ENCODE results near the gene ACOX3.
"Not testable (repeated sequence)": the region's sequence is repeated elsewhere in the genome, so short reads cannot be mapped to it uniquely, and the experiment has no call there.

The ACOX3 gene

DNA sequence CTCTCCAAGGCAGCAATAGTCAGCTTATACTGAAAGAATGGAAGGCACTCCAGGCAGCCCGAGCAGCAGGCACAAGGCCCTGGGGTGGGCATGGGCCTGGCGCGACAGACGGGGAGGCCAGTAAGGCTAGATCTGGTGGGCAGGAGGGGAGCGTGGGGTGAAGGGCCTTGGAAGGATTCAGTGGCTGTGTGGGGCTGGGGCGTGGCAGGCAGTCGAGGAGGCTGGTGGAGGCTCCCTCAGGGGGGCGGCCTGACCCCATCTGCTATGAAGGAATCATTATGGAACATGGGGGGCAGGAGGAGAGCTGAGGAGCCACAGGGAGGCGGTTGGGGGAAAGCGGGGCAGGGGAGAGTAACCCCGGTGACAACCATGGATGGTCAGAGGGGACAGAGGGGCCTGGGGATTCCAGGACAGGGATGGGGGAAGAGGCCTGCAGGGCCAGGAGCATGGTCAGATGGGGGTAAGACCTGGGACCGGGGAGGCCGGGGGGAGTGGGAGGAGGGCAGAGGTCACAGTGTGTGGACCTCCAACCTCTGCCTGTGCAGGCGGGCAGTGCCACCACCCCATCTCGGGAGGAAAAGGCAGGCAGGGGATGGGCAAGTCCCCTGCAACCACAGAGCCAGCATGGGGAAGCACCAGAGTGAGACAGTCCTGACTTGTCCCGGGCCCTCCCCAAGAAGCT, 70.3 kb downstream of the ACOX3 start:
- no peak for DNase-seq

DNA sequence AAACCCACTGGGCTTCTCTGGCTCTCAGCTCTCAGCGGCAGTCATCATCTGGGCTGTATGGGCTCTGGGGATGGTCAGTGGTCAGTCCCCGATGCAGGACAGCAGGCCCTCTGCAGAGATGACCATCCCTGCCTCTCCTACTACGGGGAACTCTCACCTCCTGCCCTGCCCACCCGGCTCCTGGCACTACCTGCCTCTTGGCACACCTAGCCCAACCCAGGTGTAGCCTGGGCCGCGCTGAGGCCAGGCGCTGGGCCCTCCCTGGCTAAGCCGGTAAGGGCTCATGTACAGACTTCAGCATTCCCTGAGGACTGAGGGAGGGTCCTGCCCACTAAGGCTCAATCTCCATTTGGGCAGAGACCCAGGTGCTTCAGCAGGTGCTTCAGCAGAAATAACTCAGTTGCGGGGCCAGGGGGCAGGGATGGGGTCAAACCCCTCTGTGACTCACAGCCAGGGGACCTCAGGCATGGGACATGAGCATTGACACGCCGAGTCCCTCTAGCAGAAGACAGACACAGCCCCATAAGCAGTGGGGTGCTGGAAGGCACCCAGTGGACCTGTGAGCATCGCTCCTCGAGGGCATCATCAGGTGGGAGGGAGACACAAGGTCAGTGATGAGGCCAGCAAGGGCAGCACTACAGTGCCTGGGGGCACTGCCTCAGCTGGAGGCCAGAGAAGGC, 71.0 kb downstream of the ACOX3 start:
- no peak for DNase-seq

DNA sequence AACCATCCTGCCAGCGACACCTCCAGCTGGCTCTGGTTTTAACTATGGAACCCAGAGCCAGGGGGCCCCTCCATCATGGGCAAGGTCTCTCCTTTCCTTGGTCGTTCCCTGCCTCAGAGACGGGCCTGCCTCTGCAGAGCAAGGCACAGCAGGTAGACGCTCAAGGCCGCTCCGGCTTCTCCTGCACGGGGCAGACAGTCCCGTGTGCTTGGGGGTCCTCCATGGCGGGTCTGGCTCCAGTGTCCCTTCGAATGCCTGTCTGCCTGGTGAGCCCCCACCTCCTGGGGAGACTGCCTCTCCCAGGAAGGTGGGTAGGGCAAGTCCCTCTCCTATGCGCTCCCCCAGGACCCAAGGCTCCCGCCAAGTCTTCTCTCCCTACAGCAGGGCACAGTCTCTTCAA, 71.5 kb downstream of the ACOX3 start:
- no peak for DNase-seq

DNA sequence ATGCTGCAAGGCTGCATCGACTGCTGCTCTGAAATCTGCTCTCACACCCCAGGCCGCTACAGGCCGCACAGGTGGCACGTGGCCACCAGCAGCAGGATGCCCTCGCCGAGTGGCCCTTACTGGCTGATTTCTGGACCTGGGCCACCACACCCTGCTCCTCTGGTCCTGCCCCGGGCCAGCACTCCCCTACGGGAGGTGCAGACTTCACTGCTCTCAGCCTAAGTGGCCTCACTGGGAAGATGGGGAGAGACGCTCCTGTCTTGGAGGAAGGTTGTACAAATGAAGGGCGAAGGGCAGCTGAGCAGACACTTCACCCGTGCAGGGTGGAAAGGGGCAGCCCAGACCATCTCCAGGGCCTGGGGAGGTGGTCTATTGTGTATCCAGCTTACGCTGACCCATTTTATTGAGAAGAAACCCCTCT, 72.5 kb downstream of the ACOX3 start:
- DNase-seq: no peak

DNA sequence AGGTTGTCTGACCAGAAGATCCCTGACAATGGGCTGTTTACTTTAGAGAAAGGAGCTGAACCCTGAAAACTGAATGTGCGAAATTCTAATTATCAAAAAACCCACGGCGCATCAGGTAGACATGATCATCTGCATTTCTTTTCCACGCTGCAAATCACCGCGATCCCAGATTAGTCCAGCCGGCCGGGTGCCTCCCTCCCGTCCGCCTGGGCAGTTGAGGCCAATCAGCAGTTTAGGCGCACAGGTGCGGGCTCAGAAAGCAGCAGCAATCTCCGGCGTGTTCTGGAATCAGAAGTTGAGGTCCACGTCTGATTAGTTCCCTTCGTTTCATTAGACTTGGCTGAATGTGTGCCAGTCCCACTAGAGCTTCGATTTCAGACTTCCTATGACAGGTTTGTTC, 73.9 kb downstream of the ACOX3 start:
- no peak for DNase-seq

DNA sequence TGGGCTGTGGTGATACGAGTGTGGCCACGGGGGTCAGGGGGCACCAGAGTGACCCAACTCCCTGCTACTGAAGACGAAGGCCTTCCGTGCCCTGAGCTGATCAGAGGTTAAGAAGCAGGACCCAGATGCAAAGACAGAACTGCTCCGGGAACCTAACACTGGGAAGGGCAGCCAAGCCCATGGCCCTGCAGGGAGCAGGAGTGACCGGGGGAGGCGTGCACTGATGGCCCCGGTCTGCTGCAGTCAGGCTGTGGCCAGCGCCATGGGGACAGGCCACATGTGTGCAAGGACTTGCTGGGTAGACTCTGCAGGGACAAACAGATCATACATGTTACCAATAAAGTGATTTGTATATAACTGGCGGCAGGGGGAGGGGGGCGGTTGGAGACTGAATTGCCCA, 74.6 kb downstream of the ACOX3 start:
- DNase-seq: no peak

DNA sequence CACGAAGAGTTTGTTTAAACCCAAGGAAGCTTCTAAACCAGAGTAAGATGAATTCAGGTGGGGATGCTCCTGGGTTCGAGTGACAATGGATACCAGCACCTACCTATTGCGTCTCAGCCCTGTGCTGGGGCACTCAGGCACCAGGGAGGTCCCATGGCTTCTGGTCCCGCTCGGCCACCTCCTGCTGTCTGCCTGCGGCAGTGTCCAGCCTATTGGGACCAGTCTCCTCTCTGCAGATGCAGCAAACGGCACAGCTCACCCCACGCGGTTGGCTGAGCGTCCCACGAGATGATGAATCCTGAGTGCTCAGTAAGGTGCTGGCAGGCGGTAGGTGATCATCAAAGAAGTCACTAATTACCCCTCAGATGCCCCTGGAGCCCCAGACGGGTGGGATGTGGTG, 75.2 kb downstream of the ACOX3 start:
- no peak for DNase-seq

DNA sequence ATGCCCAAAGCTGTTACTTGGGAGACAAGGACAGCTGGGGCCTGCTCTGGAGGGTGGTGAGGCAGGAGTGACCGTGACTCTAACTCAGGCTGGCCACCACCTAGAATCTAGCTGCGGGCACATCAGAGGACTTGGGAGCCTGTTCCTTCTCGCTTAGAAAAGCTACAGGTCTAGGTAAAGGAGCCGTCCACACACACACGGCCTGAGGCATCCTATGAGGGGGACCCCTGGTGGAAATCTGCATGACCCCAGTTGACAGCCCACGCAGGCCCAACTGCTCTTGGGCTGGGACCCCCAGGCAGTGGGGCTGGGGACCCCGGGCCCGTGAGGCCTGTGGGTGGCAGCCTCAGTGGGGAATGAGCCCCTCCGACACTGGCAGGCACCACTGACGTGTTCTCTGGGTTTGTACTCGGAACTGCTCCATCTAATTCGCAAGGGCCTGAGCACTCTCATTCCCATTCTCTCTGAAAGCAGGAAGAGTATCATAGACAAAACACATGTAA, 75.6 kb downstream of the ACOX3 start:
- no peak for DNase-seq

DNA sequence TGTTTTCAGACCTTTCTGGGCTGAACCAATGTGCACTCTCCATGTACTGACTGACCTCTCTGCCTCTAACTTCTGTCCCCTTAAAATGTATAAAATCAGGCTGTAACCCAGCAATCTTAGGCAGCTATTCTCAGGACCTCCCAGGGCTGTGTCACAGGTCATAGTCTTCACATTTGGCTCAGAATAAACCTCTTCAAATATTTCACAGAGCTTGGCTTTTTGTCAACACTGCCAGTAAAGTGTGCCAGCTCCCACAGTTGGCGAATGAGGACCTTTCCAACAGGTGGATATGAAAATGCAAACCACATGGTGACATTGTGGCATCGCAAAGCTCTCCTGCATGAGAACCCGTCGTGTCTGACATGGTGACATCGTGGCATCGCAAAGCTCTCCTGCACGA, 76.4 kb downstream of the ACOX3 start:
- no peak for DNase-seq

DNA sequence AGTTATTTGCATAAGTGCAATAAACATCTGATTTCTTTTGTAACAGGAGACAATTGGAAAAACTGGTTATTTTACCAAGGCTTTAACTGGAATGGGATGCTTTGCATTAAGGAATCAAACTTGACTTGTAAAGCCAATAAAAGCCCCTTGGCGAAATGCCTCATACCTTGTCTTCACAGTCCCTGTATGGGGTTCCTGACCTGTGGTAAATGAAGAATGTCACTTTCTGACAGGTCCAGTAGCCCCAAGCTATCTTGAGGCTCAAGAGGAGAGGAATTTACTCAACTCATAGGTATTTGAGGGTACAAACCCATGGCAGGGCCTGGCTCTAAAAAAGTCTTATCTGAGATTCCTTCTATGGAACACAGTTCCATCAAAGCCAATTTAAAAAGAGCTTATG, 78.0 kb downstream of the ACOX3 start:
- DNase-seq: no peak

DNA sequence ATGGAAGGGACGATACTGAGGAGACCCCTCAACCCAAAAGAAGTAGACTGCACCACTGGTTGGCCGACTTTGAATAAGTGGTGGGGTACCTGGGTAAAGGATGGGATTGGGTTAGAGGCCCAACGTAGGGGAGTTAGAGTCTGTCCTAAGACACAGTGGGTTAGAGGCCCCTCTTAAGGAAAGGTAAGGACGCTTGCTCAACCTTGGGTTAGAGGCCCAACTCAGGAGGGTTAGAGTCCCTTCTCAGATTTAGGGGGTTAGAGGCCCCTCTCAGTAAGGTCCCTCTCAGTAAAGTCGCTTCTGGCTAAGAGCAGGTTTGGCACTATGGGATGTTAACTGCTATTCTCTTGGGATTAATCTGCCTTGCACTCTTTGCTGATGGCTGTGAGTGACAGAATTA, 81.3 kb downstream of the ACOX3 start:
- DNase-seq: no peak

DNA sequence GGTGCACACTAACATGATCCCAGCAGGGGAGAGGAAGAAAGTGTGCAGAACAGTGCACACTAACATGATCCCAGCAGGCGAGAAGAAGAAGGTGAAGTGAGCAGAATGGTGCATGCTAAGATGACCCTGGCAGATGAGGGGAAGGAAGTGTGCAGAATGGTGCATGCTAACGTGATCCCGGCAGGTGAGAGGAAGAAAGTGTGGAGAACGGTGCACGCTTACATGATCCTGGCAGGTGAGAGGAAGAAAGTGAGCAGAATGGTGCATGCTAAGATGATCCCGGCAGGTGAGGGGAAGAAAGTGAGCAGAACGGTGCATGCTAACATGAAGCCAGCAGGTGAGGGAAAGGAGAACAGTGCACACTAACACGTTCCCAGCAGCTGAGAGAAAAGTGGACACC, 83.7 kb downstream of the ACOX3 start:
- no peak for DNase-seq

DNA sequence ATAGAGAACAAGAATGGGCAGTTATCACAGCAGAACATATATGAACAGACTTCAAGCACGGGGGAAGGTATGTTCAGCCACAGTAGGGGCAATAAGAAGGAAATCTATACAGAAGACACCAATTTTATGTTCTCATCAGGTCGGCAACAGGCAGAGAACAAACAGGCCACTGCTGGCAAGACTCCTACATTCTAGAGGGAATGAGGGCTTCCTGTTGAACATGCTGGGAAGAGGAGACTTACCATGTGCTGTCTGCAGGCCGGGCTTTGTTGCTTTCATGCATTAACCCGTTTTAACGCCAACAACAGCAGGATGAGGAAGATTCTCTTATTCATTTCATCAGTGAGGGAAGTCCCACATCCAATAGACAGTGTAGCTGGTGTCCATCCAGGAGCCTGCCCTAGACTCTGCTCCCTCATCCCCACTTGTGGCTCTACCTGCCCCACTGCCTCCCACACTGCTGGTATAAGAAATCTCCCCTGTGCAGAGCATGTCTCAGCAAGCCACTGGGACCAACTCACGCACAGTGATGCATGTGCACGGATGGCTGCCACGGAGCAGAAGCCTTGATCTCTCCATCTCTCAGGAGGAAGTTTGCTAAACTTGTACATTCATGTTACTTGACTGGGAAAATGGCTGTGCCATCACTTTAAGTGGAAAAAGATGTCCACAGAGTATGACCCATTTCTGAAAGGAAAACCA, 84.5 kb downstream of the ACOX3 start:
- no peak for DNase-seq

DNA sequence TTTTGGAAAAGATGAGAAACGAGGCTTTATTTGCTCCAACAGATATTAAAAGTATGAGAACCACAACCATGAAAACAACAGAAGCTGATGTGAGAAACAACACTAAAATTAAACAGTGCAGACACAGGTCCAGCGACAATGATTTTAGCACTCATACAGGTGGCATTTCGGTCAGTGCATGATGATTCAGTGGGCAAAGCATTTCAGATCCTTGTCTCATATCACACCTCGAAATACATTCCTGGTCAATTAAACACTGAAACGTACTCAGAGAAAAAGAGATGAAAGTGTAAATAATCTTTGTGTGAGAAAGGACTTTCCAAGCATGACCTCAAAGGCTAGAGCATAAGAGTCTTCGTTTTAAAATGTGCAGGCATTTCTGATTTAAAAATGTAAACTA, 85.2 kb downstream of the ACOX3 start:
- no peak for DNase-seq

DNA sequence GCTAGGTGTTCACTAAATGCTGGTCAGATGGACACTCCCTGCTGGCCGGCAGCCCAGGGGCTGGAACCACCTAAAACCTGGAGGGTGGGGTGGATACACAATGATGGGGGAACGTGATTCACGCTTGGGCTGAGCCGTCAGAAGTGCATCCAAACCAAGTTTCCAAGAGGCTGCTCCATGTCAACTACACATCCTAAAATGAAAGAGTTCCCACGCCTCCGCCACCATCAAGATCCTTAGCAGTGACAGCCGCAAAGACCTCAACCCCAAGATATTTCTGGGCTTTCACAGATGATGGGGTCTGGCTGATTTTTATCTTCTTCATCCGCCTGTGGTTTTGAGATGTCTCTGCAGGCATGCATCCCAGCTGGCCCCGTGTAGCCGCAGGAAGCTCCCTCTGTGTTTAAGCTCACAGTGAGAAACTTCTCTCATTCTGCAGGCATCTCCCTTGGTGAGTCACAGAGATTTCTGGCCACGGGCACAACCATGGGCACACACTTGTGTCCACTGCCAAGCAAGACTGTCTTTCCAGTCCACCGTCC, 86.5 kb downstream of the ACOX3 start:
- no peak for DNase-seq

DNA sequence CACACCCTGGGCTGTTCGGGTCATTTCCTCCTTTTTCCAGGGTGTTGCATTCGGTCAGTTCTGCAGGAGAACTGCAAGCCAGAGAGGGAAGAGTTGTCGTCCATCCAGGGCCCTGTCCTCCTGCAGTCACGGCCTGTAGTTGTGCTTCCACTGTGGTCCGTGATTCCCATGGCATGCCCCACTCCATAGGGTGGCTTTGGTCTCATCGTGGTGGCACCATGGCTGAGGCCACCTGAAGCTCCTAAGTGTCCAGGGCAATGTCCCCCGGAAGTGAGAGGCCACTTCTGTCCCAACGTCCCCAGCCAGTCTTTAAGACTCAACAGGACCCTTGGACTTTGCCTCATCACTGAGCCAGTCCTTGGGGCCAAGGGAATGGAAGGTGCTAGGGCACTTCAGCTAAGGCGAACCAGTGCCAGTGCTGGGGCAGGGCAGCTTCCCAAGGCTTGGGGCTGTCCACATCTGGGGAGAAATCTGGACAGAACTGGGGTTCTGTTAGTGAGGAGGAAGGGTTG, 87.3 kb downstream of the ACOX3 start:
- no peak for DNase-seq

DNA sequence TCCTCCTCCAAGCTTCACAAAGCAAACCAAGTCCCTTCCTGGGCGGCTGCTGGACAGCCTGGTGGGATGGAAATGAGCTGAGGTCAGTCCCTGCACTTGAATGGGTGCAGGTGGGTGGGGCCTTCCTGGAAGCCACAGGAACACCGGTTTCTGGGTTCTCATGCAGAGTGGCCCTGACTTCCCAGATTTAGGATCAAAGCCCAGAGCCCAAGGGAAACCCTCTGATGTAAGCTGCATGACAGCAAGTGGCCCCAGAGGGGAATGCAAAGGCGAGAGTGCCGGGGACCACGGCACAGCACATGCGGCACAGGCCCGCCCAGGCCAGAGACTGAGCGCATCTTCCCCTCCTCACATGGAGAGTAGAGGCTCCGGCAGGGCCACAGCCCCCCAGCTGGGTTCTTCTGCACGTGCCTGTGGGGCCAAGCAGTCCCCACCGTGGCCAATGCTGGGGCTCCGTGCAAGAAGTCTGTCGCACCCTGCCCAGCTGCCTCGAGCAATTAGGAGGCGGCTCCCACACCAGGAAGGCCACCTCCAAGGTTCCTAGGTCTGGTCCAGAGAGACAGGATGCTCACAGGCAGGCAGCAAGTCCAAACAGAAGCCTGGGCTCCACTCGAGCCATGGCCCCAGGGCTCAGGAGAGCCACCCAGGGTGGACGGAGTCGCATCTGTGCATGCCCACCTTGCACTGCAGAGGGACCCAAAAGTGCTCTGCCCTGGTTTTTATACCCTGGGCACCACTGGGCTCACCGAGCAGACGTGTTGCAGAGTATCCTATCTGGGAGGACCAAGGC, 88.0 kb downstream of the ACOX3 start:
- no peak for DNase-seq

DNA sequence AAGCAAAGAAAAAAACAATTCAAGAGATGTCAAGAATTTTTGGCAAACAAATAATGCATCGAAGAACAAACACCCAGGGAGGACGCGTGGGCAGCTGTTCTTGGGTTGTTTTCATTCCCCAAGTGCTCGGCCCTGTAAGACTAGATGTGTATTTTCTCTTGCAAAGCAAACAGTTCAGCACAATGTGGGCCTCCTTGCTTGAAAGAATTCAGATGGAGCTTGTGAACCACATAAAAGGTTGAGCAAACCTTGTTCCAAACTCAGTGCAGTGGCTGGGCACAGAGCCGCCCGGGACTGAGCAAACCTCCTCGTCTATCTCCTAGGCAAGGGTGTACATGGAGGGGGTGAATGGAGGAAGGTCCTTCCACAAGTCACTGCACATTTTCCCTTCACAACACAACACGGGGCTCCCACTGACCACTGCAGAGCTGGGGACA, 88.6 kb downstream of the ACOX3 start:
- no peak for DNase-seq

DNA sequence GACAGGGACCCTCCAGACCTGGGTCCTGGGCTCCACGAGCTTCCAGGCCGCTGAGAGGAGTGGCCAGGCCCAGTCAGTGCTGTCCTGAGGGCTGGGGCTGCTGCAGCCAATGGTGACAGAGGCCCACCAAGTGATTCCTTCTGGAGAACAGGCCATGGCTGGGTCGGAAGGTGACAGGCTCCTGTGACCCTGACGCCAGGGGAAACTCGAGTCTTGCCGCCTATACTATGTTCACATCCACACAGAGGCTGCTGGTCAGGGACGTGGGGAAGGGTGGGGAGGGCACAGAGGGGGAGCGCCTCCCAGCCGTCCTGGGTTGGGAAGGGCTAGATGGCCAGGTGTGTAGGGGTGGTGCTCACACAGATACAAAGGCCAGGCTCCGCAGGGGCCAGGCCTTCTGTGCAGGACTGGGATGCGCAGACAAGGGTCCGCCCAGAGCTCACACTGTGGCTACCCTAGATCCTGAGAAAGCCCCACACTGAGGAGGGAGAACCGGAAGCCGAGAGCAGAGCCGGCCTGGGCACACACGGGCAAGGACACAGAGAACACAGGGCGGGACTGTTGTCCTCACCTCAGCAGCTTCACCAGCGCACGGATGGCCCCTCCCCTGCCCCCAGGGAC, 89.6 kb downstream of the ACOX3 start:
- DNase-seq: no peak

DNA sequence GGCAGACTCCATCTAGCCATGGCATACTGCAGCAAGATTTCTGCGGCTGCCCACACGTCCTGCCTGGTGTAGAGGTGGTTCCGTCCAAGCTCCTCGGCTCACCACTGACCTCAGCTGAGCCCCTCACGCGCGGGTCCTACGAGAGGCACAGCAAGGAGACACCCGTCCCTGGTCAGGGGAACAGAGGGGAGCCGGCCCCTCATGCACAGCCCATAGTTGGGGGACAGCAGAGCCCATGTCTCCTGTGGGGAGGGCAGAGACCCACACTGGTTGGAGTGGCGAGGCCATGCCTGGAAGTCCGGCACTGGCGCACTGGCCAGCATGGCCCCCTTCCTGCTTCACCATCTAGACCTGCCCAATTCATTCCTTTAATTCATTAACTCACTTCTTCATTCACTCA, 90.2 kb downstream of the ACOX3 start:
- no peak for DNase-seq

DNA sequence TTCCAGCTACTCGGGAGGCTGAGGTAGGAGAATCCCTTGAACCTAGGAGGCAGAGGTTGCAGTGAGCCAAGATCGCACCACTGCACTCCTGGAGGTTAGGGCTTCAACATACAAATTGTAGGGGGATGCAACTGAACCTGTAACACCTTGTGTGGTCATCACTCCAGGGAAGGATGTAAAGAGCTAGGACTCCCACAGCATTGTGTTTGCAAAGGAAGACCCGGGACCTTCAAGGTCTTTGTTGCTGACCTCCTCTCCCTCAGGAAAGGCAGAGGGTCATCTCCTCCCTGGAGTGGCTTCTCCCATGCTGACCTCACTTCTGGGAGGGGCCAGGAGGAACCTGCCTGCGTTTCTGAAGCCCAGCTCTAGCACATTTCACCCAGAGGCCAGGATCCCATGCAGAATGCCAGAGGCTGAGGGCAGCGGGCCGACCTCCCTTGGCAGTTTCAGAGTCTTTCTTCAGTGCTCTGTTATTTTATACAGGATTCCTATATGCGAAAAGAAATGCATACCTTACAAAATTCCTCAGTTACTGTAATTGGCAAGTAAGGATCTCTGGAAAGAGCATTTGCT, 90.8 kb downstream of the ACOX3 start:
- DNase-seq: no peak

DNA sequence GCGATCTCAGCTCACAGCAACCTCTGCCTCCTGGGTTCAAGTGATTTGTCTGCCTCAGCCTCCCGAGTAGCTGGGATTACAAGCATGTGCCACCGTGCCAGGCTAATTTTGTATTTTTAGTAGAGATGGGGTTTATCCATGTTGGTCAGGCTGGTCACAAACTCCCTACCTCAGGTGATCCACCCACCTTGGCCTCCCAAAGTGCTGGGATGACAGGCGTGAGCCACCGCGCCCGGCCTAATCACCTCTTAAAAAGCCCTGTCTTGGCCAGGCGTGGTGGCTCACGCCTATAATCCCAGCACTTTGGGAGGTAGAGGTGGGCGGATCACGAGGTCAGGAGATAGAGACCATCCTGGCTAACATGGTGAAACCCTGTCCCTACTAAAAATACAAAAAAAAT, 91.3 kb downstream of the ACOX3 start:
- not testable (repeated sequence) for DNase-seq
